Measurements from ENCODE around the gene DNAH6. TPM values are rescaled to one million over a fixed set of nuclear protein-coding genes. Genes with fewer than 3 reads are reported as not detected.
A peak's percentile ranks its signal among the peaks of the same experiment; 100 is the strongest.

The DNAH6 gene
- total and polyA plus RNA-seq, 10 of the 15 experiments (the other 5 are each of a cell fraction or from before 2014, with no cell fraction given) = 0.07 to 1.0 (median 0.29) TPM

- TF ChIP-seq PAX5 (IDR thresholded peaks at IDR 0.05; ENCODE audit: borderline replicate concordance, low read depth, low read length) = 0 out of 2 replicates have a peak, but pooled peaks have one; percentile 58
- TF ChIP-seq SMC3 (IDR thresholded peaks at IDR 0.05; ENCODE audit: borderline replicate concordance, low read length) = peak; percentile 85
- no peak for TF ChIP-seq RUNX3 (IDR thresholded peaks at IDR 0.05; ENCODE audit: low read length)
- TF ChIP-seq BHLHE40 (IDR thresholded peaks at IDR 0.05; ENCODE audit: borderline replicate concordance in 1 of 2, low read depth in 2 of 2, low read length in 1 of 2) = peak; percentile 34 to 61; a peak in 1 of 4 replicates
- peak; percentile 93 for TF ChIP-seq RAD21 (IDR thresholded peaks at IDR 0.05; ENCODE audit: insufficient read depth, low read depth, low read length)
- TF ChIP-seq MTA2 (IDR thresholded peaks at IDR 0.05; ENCODE audit: low read depth) = no peak
- TF ChIP-seq REST (IDR thresholded peaks at IDR 0.05; ENCODE audit: low read depth, low read length) = no peak
- peak; percentile 41 to 80 (median 53); a peak in 5 of 6 replicates for TF ChIP-seq CTCF (IDR thresholded peaks at IDR 0.05 in 2 of 3, conservative IDR thresholded peaks at IDR 0.05 in 1 of 3; ENCODE audit: control insufficient read depth in 2 of 3, extremely low read depth in 1 of 3, insufficient read depth in 1 of 3, low read depth in 3 of 3, low read length in 3 of 3)
- TF ChIP-seq SMAD5 (IDR thresholded peaks at IDR 0.05; ENCODE audit: low read depth) = no peak
- no peak for TF ChIP-seq USF1 (IDR thresholded peaks at IDR 0.05; ENCODE audit: borderline replicate concordance, extremely low read length, insufficient read depth, low read depth, low read length)
- no peak for TF ChIP-seq KDM1A (IDR thresholded peaks at IDR 0.05; ENCODE audit: borderline replicate concordance)
Measured at GRCh38 chr2:84495539-84496146, 20.7 kb upstream of the DNAH6 start.

More at GRCh38 chr2:84495539-84496146, 20.7 kb upstream of the DNAH6 start:
- Histone ChIP-seq H4K20me1 (ENCODE audit: control insufficient read depth, insufficient read depth) (no peaks in the 10 kb centered on the region), H3K79me2 (ENCODE audit: control insufficient read depth, insufficient read depth, low read length) (no peaks in the 10 kb centered on the region), H3K27me3 (replicated peaks in 1 of 2; ENCODE audit: control insufficient read depth in 2 of 2, insufficient read depth in 2 of 2, low read length in 1 of 2) (no peaks in the 10 kb centered on the region), H3K27ac (ENCODE audit: control insufficient read depth, insufficient read depth) (no peak overlapping the region), H2AFZ (ENCODE audit: control insufficient read depth, low read depth, low read length) (no peak overlapping the region), H3K9me3 (replicated peaks; ENCODE audit: control insufficient read depth, insufficient read depth, low read length) (no peaks in the 10 kb centered on the region), H3K36me3 (ENCODE audit: control insufficient read depth in 2 of 2, insufficient read depth in 2 of 2, low read length in 1 of 2) (no peaks in the 10 kb centered on the region), H3K4me2 (ENCODE audit: control insufficient read depth, insufficient read depth) (no peak overlapping the region), H3K9ac (ENCODE audit: control insufficient read depth, insufficient read depth, low read length) (no peak overlapping the region), H3K4me1 (ENCODE audit: control insufficient read depth, insufficient read depth, low read length) (no peaks in the 10 kb centered on the region), H3K4me3 (no peak overlapping the region)
- ChIA-PET CTCF (interaction anchor here (1.1 kb wide), 1 partner anchor 431 kb away, joined by 3 read pairs; no protein-coding TSS in a partner anchor), POLR2A (no interaction called here), SMC1A (ENCODE audit: uncharacterized antibody, unreplicated experiment) (no interaction called here), RAD21 (ENCODE audit: unreplicated experiment) (no interaction called here)
- intact Hi-C loops (cut with micrococcal nuclease; ENCODE audit: unreplicated experiment) = loop anchor here (1.0 to 5.0 kb wide), 5 partner anchors 136 to 792 kb away; no protein-coding TSS in a partner anchor
- in situ Hi-C loops (cut with MboI) = loop anchor here (5.0 to 10.0 kb wide), 2 partner anchors 432 to 799 kb away; no protein-coding TSS in a partner anchor
- DNase-seq (ENCODE audit: low read depth, low spot score) = no peak
- BruUV-seq (replicated peaks) = no TSS peak
- WGBS (ENCODE audit: insufficient coverage, insufficient replicate concordance, low lambda C conversion rate, missing lambda C conversion rate) = 14% methylated on average over 8 of the region's 8 CpGs
- peak; percentile 90 for FAIRE-seq
- ATAC-seq = peak; percentile 93

Data from GM12878 (cell line).